Fibroblast of pulmonary artery (primary cell): Measurements from ENCODE around the gene MEF2C.

ENCODE experiments used
- DNase-seq: peaks from one replicate; pipeline ENCODE4 v3.0.0-alpha.2; 2010; ENCODE audit warnings: low read depth
- H3K4me3 ChIP-seq: replicated peaks from 2 replicates; pipeline ENCODE4 v1.5.1; 2011; ENCODE audit warnings: low read depth, mild to moderate bottlenecking, control low read depth, low read length, moderate library complexity
- TF ChIP-seq, protein P1 (sequence below): IDR thresholded peaks from 2 replicates; pipeline ENCODE4 v1.5.1; 2011; ENCODE audit warnings: mild to moderate bottlenecking, control low read depth, low read length, inconsistent platforms; ENCODE audit errors: missing control alignments

MEF2C gene

DNA sequence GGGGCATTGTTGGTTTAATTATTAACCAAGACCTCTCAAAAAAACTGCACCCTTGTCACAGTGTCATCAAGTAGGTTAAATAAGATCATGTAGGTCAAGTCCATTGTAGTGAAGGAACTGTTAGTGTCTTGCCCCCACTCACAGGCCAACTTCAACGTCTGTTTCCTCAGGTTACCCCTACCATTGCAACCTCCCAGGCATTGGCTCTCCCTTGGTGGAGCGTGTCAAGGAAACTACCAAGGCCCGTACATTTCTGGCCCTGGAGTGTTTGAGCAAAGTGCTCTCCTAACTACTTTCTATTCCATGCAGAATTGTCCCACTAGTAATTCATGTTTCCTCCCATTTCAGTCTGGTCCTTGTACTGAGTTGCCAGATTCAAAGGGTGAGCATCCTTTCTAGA is 167.5 kb downstream of the MEF2C start:
- no peak overlapping the region for H3K4me3 ChIP-seq
- TF ChIP-seq, protein P1, sequence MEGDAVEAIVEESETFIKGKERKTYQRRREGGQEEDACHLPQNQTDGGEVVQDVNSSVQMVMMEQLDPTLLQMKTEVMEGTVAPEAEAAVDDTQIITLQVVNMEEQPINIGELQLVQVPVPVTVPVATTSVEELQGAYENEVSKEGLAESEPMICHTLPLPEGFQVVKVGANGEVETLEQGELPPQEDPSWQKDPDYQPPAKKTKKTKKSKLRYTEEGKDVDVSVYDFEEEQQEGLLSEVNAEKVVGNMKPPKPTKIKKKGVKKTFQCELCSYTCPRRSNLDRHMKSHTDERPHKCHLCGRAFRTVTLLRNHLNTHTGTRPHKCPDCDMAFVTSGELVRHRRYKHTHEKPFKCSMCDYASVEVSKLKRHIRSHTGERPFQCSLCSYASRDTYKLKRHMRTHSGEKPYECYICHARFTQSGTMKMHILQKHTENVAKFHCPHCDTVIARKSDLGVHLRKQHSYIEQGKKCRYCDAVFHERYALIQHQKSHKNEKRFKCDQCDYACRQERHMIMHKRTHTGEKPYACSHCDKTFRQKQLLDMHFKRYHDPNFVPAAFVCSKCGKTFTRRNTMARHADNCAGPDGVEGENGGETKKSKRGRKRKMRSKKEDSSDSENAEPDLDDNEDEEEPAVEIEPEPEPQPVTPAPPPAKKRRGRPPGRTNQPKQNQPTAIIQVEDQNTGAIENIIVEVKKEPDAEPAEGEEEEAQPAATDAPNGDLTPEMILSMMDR, result no peak
- DNase-seq, result no peak

DNA sequence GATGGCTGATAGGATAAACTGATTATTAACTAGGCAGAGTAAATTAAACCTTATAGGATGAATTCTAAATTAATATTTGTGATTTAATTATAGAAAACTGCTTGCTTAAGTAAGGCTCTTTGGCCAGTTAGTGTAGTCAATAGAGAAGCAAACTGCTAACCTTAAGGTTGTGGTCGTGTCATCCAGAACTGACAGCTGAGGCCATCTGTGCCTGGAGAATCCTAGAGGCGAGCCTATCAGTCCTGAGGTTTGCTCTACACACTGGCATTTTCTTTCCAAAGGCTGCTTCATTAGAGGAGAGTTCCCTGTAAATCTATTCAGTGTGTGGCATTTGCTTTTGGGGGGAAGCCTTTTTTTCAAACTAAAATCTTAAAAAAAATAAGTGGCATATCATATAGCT is 169.2 kb downstream of the MEF2C start:
- TF ChIP-seq, protein P1, result no peak

DNA sequence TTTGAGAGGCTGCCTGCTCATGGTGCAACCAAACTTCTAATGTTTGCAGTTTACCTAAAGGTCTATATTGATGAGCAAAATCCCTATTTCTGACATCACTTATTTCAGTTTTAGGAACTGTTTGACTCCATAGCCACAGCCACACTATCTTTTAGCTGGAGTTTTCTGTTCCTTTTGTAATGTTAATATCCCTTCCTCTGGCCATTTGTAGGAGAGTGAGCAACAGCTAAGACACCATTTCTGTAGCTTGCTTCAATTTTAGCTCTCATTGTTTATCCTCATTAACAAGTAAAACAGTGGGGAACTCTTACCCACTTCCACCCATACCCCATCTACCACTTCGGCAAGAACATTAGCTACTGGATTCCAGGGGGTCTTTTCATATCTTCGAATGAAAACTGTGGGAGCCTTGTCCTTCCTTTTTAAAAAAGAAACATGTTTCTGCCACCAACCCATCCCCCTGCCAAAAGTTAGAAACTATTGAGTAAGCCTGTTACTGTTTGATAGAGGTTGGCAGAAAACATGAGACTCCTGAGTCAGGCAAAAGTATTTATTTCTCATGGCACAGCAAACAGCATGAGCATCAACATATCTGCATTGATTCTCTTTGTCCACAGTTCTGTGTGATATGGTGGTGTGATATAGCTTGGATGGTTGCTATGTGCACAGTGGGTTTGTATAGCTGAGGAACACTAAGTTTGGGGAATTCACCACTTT is 174.1 kb downstream of the MEF2C start:
- no peak for DNase-seq
- H3K4me3 ChIP-seq, result no peak overlapping the region
- TF ChIP-seq, protein P1, result no peak

More for the DNA sequence above, 169.2 kb downstream of the MEF2C start:
- H3K4me3 ChIP-seq, result no peak overlapping the region
- no peak for DNase-seq

DNA sequence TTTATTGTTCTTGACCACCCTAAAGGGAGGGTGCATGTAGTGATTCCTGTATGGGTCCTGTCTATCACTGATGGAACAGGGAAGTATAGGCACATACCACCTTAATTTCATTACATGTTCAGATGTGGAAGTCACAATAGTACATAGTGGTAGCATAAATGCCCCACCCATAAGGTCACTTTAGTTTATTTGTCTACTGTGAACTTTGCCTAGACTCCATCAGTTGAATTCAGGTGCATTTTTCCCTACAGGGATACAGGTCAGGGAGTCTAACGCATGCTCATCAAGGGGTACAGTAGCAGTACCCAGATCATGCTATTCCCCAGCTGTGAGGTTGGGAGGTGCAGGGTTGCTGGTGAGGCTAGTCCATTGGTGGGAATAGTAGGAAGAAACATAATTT is 175.0 kb downstream of the MEF2C start:
- TF ChIP-seq, protein P1, result no peak
- no peak overlapping the region for H3K4me3 ChIP-seq
- no peak for DNase-seq

DNA sequence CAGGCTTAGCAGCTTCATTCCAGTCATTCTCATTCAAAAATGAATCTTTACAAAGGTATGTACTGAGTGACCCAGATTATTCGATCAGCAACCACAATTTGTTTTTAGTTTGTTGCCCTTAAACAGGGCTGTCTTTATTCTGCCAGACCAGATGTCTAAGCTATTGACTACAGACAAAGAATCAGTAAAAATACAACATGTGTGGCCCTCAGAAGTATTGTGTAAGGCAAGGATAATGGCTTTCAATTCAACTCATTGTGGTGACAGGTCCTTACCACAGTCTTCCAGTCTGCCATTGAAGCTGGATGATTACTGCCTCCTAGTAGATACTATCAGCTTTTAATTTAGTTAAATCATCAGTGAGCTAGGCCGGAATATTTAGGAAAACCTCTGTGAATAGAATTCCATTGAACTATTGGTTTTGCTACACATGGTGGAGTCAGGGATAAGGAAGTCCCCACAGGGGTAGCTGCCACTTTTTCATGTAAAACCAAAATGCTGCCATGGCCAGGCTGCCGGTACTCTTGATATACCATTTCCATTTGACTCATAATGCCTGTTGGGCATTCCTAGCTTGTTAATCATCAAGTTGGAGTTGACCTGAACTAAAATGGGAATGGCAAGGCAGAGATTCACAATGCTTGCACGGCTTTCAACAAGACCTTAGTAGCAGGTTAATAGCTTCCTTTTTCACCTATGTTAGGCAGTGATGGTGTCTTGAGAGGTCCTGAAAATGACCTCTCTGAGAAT is 175.6 kb downstream of the MEF2C start:
- DNase-seq, result no peak
- H3K4me3 ChIP-seq, result no peak overlapping the region
- TF ChIP-seq, protein P1, result no peak

DNA sequence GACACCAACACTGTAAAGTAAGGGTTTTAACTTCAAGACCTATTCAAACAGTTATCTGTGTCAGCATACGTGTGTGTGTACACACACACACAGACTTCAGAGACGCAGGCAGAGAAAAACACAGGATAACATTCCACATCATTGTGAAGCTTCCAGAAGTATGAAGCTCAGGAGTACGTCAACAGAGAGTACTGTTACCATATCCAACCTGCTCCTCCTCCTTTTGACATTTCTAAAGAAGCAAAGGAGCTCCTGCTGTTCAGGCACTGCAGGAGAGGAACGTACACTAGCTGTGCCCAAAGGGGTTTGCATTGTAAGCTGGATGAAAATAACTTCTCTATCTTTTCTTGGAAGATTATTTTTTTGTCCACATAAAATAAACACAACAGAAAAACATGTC is 180.7 kb downstream of the MEF2C start:
- TF ChIP-seq, protein P1, result no peak
- DNase-seq, result no peak
- H3K4me3 ChIP-seq, result no peak overlapping the region
